NCI-H187 treated with DMSO at 0.1 percent for 48 hours (cell line): ENCODE results near the gene RAD51B.

Source experiments
- DNase-seq: peaks from one replicate; lab custom pipeline; 2025; lab: John Stamatoyannopoulos, UW

RAD51B gene

GRCh38 chr14:68526512-68527091 lies 707.0 kb downstream of the RAD51B start:
- DNase-seq = no peak

- no peak for DNase-seq
Observed at GRCh38 chr14:68527329-68527851, 707.8 kb downstream of the RAD51B start.

GRCh38 chr14:68528040-68528687 lies 708.6 kb downstream of the RAD51B start:
- DNase-seq = no peak

- no peak for DNase-seq
Observed at GRCh38 chr14:68530443-68530842, 710.9 kb downstream of the RAD51B start.

- no peak for DNase-seq
Observed at GRCh38 chr14:68532496-68532895, 712.9 kb downstream of the RAD51B start.

GRCh38 chr14:68534276-68534675 lies 714.7 kb downstream of the RAD51B start:
- no peak for DNase-seq

GRCh38 chr14:68535404-68536017 lies 715.9 kb downstream of the RAD51B start:
- no peak for DNase-seq

GRCh38 chr14:68536018-68536410 lies 716.4 kb downstream of the RAD51B start:
- DNase-seq = no peak

GRCh38 chr14:68538639-68539038 lies 719.1 kb downstream of the RAD51B start:
- no peak for DNase-seq

- no peak for DNase-seq
Observed at GRCh38 chr14:68539241-68539737, 719.7 kb downstream of the RAD51B start.

- no peak for DNase-seq
Observed at GRCh38 chr14:68539789-68540188, 720.2 kb downstream of the RAD51B start.

GRCh38 chr14:68541178-68541896 lies 721.8 kb downstream of the RAD51B start:
- no peak for DNase-seq

- no peak for DNase-seq
Observed at GRCh38 chr14:68542346-68542745, 722.8 kb downstream of the RAD51B start.

GRCh38 chr14:68543516-68543915 lies 723.9 kb downstream of the RAD51B start:
- no peak for DNase-seq

GRCh38 chr14:68544081-68544892 lies 724.7 kb downstream of the RAD51B start:
- DNase-seq = no peak

- no peak for DNase-seq
Observed at GRCh38 chr14:68546839-68547238, 727.3 kb downstream of the RAD51B start.

- DNase-seq = no peak
Observed at GRCh38 chr14:68547305-68548193, 728.0 kb downstream of the RAD51B start.

- no peak for DNase-seq
Observed at GRCh38 chr14:68548194-68549076, 728.9 kb downstream of the RAD51B start.

GRCh38 chr14:68550338-68550715 lies 730.7 kb downstream of the RAD51B start:
- DNase-seq = no peak
